GM11168 (cell line): ENCODE results near the gene ERCC8.
"Not testable (repeated sequence)": the region's sequence is repeated elsewhere in the genome, so short reads cannot be mapped to it uniquely, and the experiment has no call there.

Source experiments
- in situ Hi-C: fragments of 300-500 bp; cut with MboI; formaldehyde crosslinking; loops from one replicate; pipeline ENCODE4 v1.12.0; 2022; ENCODE audit warnings: low sequenced_read_pairs; ENCODE audit not compliant: unreplicated experiment

The ERCC8 gene

GRCh38 chr5:60929024-60929423 is 15.8 kb downstream of the ERCC8 start:
- in situ Hi-C loops, result no loop called here

- in situ Hi-C loops, result no loop called here
These were observed 17.4 kb downstream of the ERCC8 start for GRCh38 chr5:60927450-60927849.

GRCh38 chr5:60918466-60918865 is 26.4 kb downstream of the ERCC8 start:
- in situ Hi-C loops, result no loop called here

GRCh38 chr5:60916646-60917045 is 28.2 kb downstream of the ERCC8 start:
- in situ Hi-C loops, result no loop called here

GRCh38 chr5:60903356-60903755 is 41.5 kb downstream of the ERCC8 start:
- in situ Hi-C loops, result no loop called here

- in situ Hi-C loops, result no loop called here
These were observed 47.9 kb downstream of the ERCC8 start for GRCh38 chr5:60896991-60897390.

GRCh38 chr5:60893521-60893920 is 51.3 kb downstream of the ERCC8 start:
- in situ Hi-C loops, result no loop called here

- in situ Hi-C loops, result no loop called here
These were observed 53.2 kb downstream of the ERCC8 start for GRCh38 chr5:60891667-60892066.

GRCh38 chr5:60888359-60889061 is 56.4 kb downstream of the ERCC8 start:
- in situ Hi-C loops, result no loop called here

GRCh38 chr5:60887746-60888145 is 57.1 kb downstream of the ERCC8 start:
- in situ Hi-C loops, result no loop called here

GRCh38 chr5:60887096-60887495 is 57.8 kb downstream of the ERCC8 start:
- in situ Hi-C loops, result no loop called here

GRCh38 chr5:60886158-60886557 is 58.7 kb downstream of the ERCC8 start:
- in situ Hi-C loops, result no loop called here

GRCh38 chr5:60883229-60883628 is 61.6 kb downstream of the ERCC8 start:
- in situ Hi-C loops, result no loop called here

GRCh38 chr5:60872892-60873291 is 72.0 kb downstream of the ERCC8 start:
- in situ Hi-C loops, result no loop called here

GRCh38 chr5:60870857-60871256 is 74.0 kb downstream of the ERCC8 start:
- in situ Hi-C loops, result no loop called here

GRCh38 chr5:60860572-60860971 is 84.3 kb downstream of the ERCC8 start:
- in situ Hi-C loops, result not testable (repeated sequence)

GRCh38 chr5:60856066-60856465 is 88.8 kb downstream of the ERCC8 start:
- in situ Hi-C loops, result no loop called here

- in situ Hi-C loops, result no loop called here
These were observed 91.9 kb downstream of the ERCC8 start for GRCh38 chr5:60852940-60853339.

GRCh38 chr5:60852317-60852716 is 92.6 kb downstream of the ERCC8 start:
- in situ Hi-C loops, result no loop called here

- in situ Hi-C loops, result no loop called here
These were observed 93.2 kb downstream of the ERCC8 start for GRCh38 chr5:60851626-60852025.

- in situ Hi-C loops, result loop anchor here (10.0 kb wide), 1 partner anchor 151 kb away; no protein-coding TSS in a partner anchor
These were observed 98.6 kb downstream of the ERCC8 start for GRCh38 chr5:60846298-60846697.
